Panc1 (cell line): Measurements from ENCODE around the gene GRM1. TPM values are rescaled to one million over a fixed set of nuclear protein-coding genes. Genes with fewer than 3 reads are reported as not detected.

ENCODE experiments used
- ATAC-seq: fragments of 200-7000 bp; cut with Tn5 transposase; 2 replicates; pipeline ENCODE4 v1.9.1; 2020; ENCODE audit warnings: mild to moderate bottlenecking, moderate library complexity
- BruUV-seq: library from RNA; stranded (reverse); fragments of 400-500 nt; replicated peaks from 2 replicates; lab custom pipeline; 2021; lab: Mats Ljungman, UMichigan
- CTCF ChIA-PET: fragments of 300-600 bp; sonication (Branson Sonifier 250); formaldehyde crosslinking; loops from one replicate; lab custom pipeline; 2022; ENCODE audit warnings: antibody characterized with exemption; lab: Charles Lee
- POLR2A ChIA-PET: fragments of 300-600 bp; sonication (Branson Sonifier 250); formaldehyde crosslinking; loops from one replicate; lab custom pipeline; 2022; ENCODE audit warnings: antibody characterized with exemption; lab: Charles Lee
- DNase-seq: peaks from one replicate; pipeline ENCODE4 v3.0.0-alpha.2; 2010; ENCODE audit warnings: low read depth, low spot score
- H3K27ac ChIP-seq: 2 replicates; pipeline ENCODE4 v1.5.1; 2011; ENCODE audit warnings: mild to moderate bottlenecking, low read length, inconsistent platforms
- H3K27me3 ChIP-seq: fragments of 200-500 bp; sonication (Bioruptor generic); 2 replicates; pipeline ENCODE4 v1.6.0; 2014; ENCODE audit warnings: low read length, inconsistent platforms; ENCODE audit not compliant: control insufficient read depth, insufficient read depth
- H3K36me3 ChIP-seq: fragments of 200-500 bp; sonication (Bioruptor generic); 2 replicates; pipeline ENCODE4 v1.5.1; 2014; ENCODE audit warnings: inconsistent platforms, mild to moderate bottlenecking, low read length, moderate library complexity; ENCODE audit not compliant: control insufficient read depth, insufficient read depth
- H3K4me1 ChIP-seq: 2 replicates; pipeline ENCODE4 v1.5.1; 2011; ENCODE audit warnings: inconsistent platforms, mild to moderate bottlenecking, low read length, moderate library complexity; ENCODE audit not compliant: control insufficient read depth, insufficient read depth
- H3K4me3 ChIP-seq, 2 experiments: 2 replicates each; pipeline ENCODE4 v1.5.1; 2011 to 2012; ENCODE audit warnings: low read depth in 2 of 2, low read length in 2 of 2, mild to moderate bottlenecking in 2 of 2, inconsistent platforms in 1 of 2, moderate library complexity in 1 of 2
- H3K9me3 ChIP-seq: fragments of 200-500 bp; sonication (Bioruptor generic); 2 replicates; pipeline ENCODE4 v1.5.1; 2014; ENCODE audit warnings: low read depth, mild to moderate bottlenecking, inconsistent platforms, low read length, moderate library complexity; ENCODE audit not compliant: control insufficient read depth, insufficient read depth
- POLR2AphosphoS5 ChIP-seq: IDR thresholded peaks from 2 replicates; pipeline ENCODE4 v1.6.1; 2012; ENCODE audit warnings: mild to moderate bottlenecking, low read depth, low read length, moderate library complexity
- SIN3A ChIP-seq: IDR thresholded peaks from 2 replicates; pipeline ENCODE4 v1.6.1; 2012; ENCODE audit warnings: low read depth, mild to moderate bottlenecking, low read length, moderate library complexity, borderline replicate concordance; ENCODE audit not compliant: insufficient read depth
- TCF7L2 ChIP-seq: IDR thresholded peaks from 2 replicates; pipeline ENCODE4 v1.6.1; 2011; ENCODE audit warnings: mild to moderate bottlenecking, low read depth, low read length, inconsistent platforms
- in situ Hi-C: cut with HindIII; loops from 2 replicates; pipeline ENCODE4 v1.10.0; 2016; ENCODE audit warnings: low sequenced_read_pairs, low pct_unique_long_range_greater_than_20kb
- intact Hi-C: fragments of 100-400 bp; cut with micrococcal nuclease; formaldehyde crosslinking; loops from one replicate; pipeline ENCODE4 v1.10.0; 2022; ENCODE audit not compliant: unreplicated experiment
- total RNA-seq: library from RNA; stranded (reverse); gene quantifications from one replicate; pipeline ENCODE4 v1.2.1, GENCODE V29; 2021; ENCODE audit not compliant: unreplicated experiment
- TF ChIP-seq, protein P1 (sequence below), 2 experiments: IDR thresholded peaks; 2 replicates each; pipeline ENCODE4 v1.6.1; 2011 to 2012; ENCODE audit warnings: low read depth in 2 of 2, control low read depth in 1 of 2, low read length in 1 of 2, mild to moderate bottlenecking in 1 of 2, moderate library complexity in 1 of 2; ENCODE audit not compliant: insufficient read depth in 1 of 2
- TF ChIP-seq, protein P2 (sequence below): fragments of 450-650 bp; IDR thresholded peaks from 2 replicates; pipeline ENCODE4 v1.5.1; 2017; ENCODE audit warnings: mild to moderate bottlenecking

Gene GRM1
- total RNA-seq, 1 experiment from 2014 or later, result not detected

DNA sequence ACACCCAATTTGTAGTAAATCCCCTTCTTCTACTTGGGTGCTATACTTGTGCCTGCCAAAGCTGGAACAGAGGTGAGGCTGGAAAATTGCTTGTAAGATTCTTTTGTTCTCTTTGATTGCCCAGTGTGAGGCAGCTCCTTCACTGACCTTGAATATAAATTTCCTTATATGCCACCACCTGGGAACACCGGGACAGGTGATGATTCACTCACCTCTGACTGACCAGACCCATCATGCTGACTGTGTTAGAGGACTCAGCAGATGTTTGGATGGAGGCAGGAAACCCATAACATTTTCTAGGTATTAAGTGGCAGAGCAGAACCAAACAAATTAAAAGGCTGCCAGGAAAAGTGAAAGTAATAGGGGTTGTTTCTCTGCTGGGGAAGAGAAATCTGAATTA is 120.9 kb downstream of the GRM1 start:
- ATAC-seq, result no peak
- ChIA-PET POLR2A (interaction anchor here (0.8 kb wide), 1 partner anchor 61 kb away, joined by 5 read pairs; no protein-coding TSS in a partner anchor), CTCF (no interaction called here)
- in situ Hi-C loops (no loop called here), intact Hi-C loops (no loop called here)
- DNase-seq, result no peak
- no peak overlapping the region for H3K27ac ChIP-seq
- no peaks in the 10 kb centered on the region for H3K4me1 ChIP-seq
- no peaks in the 10 kb centered on the region for H3K9me3 ChIP-seq
- no peaks in the 10 kb centered on the region for H3K27me3 ChIP-seq
- no peaks in the 10 kb centered on the region for H3K36me3 ChIP-seq
- no TSS peak for BruUV-seq
- TF ChIP-seq TCF7L2, result no peak
- no peak for TF ChIP-seq POLR2AphosphoS5
- TF ChIP-seq, protein P1, sequence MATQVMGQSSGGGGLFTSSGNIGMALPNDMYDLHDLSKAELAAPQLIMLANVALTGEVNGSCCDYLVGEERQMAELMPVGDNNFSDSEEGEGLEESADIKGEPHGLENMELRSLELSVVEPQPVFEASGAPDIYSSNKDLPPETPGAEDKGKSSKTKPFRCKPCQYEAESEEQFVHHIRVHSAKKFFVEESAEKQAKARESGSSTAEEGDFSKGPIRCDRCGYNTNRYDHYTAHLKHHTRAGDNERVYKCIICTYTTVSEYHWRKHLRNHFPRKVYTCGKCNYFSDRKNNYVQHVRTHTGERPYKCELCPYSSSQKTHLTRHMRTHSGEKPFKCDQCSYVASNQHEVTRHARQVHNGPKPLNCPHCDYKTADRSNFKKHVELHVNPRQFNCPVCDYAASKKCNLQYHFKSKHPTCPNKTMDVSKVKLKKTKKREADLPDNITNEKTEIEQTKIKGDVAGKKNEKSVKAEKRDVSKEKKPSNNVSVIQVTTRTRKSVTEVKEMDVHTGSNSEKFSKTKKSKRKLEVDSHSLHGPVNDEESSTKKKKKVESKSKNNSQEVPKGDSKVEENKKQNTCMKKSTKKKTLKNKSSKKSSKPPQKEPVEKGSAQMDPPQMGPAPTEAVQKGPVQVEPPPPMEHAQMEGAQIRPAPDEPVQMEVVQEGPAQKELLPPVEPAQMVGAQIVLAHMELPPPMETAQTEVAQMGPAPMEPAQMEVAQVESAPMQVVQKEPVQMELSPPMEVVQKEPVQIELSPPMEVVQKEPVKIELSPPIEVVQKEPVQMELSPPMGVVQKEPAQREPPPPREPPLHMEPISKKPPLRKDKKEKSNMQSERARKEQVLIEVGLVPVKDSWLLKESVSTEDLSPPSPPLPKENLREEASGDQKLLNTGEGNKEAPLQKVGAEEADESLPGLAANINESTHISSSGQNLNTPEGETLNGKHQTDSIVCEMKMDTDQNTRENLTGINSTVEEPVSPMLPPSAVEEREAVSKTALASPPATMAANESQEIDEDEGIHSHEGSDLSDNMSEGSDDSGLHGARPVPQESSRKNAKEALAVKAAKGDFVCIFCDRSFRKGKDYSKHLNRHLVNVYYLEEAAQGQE (IDR thresholded peaks at IDR 0.05; ENCODE audit: insufficient read depth in 1 of 2, low read depth in 2 of 2, low read length in 1 of 2), result no peak
- no peak for TF ChIP-seq SIN3A
- TF ChIP-seq, protein P2, sequence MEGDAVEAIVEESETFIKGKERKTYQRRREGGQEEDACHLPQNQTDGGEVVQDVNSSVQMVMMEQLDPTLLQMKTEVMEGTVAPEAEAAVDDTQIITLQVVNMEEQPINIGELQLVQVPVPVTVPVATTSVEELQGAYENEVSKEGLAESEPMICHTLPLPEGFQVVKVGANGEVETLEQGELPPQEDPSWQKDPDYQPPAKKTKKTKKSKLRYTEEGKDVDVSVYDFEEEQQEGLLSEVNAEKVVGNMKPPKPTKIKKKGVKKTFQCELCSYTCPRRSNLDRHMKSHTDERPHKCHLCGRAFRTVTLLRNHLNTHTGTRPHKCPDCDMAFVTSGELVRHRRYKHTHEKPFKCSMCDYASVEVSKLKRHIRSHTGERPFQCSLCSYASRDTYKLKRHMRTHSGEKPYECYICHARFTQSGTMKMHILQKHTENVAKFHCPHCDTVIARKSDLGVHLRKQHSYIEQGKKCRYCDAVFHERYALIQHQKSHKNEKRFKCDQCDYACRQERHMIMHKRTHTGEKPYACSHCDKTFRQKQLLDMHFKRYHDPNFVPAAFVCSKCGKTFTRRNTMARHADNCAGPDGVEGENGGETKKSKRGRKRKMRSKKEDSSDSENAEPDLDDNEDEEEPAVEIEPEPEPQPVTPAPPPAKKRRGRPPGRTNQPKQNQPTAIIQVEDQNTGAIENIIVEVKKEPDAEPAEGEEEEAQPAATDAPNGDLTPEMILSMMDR, result no peak
- H3K4me3 ChIP-seq, result no peak overlapping the region

DNA sequence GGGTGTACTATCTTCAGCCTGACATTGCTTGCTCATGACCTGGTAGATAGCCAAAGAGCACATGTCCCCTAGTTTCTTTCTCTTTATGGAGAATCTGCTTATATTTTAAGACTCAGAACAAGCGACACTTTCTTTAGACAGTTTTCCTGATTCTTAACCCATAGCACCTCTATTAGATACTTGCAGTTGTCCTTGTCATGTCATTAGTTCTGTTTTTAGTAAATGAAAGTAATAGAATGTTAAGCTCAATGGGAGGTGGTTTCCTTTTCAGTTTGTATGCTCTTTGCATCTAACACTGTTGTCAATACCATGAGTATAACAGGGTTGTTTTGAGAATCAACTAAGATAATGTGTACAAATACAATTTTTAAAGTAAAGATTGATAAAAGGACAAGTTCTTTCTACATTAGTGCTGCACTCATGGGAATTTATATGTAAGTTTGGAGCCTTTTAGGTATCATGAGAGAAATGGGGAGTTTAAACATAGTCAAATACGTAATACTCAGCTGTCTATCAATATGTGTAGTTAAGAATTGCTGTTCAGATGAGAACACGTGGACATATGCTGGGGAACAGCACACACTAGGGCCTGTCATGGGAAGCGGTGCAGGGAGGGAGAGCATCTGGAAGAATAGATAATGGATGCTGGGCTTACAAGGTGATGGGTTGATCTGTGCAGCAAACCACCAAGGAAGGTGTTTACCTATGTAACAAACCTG is 124.3 kb downstream of the GRM1 start:
- Histone ChIP-seq H3K27ac (no peak overlapping the region), H3K4me3 (no peak overlapping the region), H3K36me3 (no peaks in the 10 kb centered on the region), H3K4me1 (no peaks in the 10 kb centered on the region), H3K27me3 (no peaks in the 10 kb centered on the region), H3K9me3 (no peaks in the 10 kb centered on the region)
- ATAC-seq, result no peak
- in situ Hi-C loops (no loop called here), intact Hi-C loops (no loop called here)
- ChIA-PET CTCF (no interaction called here), POLR2A (no interaction called here)
- TF ChIP-seq TCF7L2, result no peak
- TF ChIP-seq, protein P1 (IDR thresholded peaks at IDR 0.05; ENCODE audit: insufficient read depth in 1 of 2, low read depth in 2 of 2, low read length in 1 of 2), result no peak
- TF ChIP-seq, protein P2, result no peak
- TF ChIP-seq SIN3A, result no peak
- TF ChIP-seq POLR2AphosphoS5, result no peak
- no peak for DNase-seq
- no TSS peak for BruUV-seq
